Measurements from ENCODE around the gene MTIF3.

MTIF3 gene

DNA sequence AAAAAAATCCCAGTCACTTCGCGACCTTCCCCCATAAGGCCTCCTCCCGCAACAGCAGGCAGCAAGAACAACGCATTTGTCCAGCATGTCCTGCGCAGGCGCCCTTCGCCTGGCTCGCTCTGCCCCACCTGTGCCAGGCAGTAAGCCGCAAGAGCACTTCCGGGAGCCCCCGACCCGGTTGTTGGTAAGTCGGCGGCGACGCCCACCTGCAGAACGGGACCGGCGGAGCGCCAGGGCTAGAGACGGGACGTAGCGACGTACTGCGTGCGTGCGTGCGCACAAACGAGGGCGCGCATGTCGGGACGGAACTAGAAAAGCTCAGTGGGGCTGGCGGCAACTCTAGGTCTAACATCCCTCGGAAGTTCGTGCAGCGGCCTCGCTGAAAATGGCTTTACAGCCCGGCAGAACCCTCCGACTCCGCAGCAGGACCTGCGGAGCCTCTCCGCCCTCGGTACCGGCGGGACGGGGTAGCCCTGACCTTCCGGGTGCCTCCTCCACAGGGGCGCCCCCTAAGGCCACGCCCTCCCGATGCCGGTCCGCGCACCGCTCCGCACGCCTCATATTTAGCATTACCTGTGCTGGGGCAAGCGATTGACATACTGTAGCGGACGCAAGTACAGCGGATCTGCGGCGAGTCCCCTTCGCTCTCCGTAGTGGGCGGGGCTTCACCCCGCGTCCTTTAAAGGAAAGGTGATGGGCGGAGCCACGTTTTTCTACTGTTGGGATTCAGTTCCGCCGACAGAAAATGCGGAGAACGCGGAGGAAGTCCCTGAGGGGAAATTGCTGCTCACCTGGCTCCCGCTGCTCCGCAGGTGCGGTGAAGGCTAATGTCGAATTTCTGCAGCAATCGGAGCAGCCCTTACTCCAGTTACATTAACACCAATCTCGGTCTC lies at the start of gene MTIF3:
Gene MTIF3 (minus strand): TSS at position 629 of the 893 bp plus-strand sequence. CDS start 10,116 bp downstream, outside the sequence.
- peak; percentile 98 for DNase-seq

- DNase-seq = no peak
Measured at GRCh38 chr13:27497563-27498230, 47.3 kb upstream of the MTIF3 start.

- DNase-seq = no peak
Measured at GRCh38 chr13:27496536-27497273, 46.3 kb upstream of the MTIF3 start.

- DNase-seq = no peak
Measured at GRCh38 chr13:27496006-27496405, 45.6 kb upstream of the MTIF3 start.

DNA sequence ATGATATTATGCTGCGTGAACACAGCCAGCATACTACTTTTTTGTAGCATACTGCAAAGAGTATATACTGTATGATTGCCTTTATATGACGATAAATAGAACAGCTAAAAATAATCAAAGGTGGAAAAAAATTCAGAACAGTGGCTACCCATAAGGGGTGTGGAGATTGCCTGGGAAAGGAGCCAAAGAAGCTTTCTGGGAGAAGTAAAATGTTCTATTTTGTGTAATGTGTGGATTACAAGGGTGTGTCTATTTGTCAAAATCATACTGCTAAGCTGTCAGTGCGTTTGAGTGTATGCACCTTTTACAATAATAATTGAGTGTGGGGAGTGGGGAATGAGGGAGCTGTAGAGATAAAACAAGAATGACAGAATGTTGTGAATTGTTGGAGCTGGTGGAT lies 45.2 kb upstream of the MTIF3 start:
- no peak for DNase-seq

GRCh38 chr13:27493981-27494380 lies 43.6 kb upstream of the MTIF3 start:
- no peak for DNase-seq

GRCh38 chr13:27489456-27489855 lies 39.1 kb upstream of the MTIF3 start:
- no peak for DNase-seq

DNA sequence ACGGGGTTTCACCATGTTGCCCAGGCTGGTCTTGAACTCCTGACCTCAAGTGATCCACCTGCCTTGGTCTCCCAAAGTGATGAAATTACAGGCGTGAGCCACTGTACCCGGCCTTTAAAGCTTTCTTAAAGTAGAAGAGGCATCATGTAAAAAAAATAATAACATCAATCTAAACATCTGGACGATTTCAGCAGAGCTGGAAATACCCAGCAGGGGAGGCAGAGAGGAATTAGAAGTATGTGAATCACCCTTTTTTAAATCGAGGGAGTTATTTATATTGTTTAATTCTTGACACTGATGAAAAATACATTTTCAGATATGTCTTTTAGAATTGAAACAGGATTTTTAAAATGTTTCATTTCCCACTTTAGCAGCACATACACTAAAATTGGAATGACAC lies 37.4 kb upstream of the MTIF3 start:
- no peak for DNase-seq

DNA sequence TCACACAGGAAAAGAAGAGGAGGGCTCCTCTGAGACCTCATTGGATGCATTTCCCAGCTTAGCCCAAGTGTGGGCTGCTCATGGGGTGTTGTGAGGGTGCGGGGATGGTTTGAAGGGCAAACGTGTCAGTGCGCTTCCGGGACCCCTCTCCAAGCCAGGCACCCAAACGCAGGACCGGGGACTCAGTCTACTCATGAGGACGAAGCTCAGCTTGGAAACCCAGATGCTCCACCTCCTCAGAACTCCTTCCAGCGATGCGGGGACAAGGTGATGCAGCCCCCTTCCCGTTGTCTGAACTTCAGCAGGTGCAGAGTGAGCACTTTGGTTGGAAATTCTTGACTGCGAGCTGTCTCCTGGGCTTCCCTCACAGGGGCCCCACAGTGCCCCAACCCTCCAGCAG lies 33.1 kb upstream of the MTIF3 start:
- DNase-seq = no peak

DNA sequence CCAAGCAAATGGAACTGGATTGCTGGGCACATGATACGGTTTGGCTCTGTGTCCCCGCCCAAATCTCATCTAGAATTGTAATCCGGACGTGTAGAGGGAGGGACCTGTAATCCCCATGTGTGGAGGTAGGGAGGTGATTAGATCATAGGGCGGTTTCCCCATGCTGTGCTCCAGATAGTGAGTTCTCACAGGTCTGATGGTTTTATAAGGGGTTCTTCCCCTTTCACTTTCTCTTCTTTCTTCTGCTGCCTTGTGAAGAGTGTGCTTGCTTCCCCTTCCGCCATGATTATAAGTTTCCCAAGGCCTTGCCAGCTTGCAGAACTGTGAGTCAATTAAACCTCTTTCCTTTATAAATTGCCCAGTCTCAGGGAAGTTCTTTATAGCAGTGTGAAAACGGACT lies 32.6 kb upstream of the MTIF3 start:
- peak; percentile 30 for DNase-seq

DNA sequence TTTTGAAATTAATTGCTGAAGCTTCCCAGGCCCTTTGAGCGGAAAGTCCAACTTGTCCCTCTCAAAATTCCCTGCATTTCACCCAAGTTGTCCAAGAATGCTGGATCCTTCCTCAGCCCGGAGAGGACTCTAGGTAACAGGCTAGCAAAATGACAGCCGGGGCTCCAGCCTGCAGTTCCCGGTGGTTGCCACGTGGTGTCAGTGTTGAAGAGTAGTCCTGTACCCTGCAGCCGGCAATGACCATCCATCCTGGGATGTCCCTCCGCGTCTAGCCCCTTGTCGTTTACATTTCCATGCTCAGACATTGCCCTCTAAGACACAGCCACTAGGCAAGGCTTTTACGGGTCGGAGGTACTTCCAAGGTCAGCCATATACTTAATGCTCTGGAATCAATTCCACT lies 31.4 kb upstream of the MTIF3 start:
- DNase-seq = peak; percentile 17

DNA sequence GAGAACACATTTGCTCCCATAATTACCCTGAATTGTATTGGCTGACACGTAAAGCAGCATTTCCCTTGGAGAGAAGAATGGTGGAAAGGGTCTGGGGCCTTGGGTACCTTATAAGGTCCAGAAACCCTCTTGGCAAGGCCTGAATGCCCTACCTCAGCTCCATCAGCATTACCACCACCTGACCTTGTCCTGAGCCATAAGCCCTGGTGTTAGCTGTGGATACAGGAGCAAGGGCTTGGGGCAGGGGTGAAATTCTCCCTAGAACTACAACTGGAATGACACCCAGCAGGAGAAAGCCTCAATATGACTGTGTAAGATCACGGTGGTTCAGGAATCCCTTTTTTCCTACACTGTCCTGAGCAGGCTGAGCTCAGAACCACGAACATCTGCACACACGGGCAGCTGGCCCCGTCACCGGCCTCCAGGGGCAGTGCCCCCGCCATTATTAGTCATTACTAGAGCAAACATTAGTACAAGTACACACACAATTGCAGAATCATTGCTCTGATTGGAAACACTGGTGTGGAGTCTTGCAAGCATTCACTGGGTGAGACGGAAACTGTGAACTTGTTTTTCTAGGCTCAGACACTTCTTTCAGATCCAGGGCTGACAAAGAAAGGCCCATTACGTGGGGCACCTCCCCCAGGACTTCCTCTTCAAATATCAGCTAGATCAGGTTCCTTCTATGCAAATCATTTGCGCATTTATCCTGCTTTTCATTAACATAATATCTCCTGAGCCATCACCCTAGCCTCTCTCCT lies 26.8 kb upstream of the MTIF3 start:
- DNase-seq = peak; percentile 3

GRCh38 chr13:27474751-27475268 lies 24.4 kb upstream of the MTIF3 start:
- DNase-seq = no peak

- DNase-seq = no peak
Measured at GRCh38 chr13:27472941-27473340, 22.6 kb upstream of the MTIF3 start.

GRCh38 chr13:27472441-27472840 lies 22.1 kb upstream of the MTIF3 start:
- DNase-seq = no peak

GRCh38 chr13:27470075-27470820 lies 19.9 kb upstream of the MTIF3 start:
- no peak for DNase-seq

DNA sequence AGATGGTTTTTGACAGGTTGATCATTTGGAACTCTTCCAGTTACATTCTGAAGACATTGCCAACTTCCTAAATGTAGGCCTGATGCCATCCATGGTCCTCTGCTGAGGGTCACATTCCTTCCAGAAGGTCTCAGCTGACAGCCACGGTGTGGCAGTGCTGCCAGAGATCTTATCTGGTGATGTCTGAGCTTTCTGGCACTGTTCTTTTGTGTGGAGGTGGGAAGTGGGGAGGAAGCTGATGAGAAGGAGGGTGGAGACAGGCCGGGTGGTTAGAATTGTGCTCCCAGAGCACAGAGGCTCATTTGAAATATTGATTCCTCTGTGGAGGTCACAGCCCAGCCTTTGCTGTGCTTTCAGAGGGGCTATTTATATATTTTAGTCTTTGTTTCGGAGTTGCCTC lies 16.1 kb upstream of the MTIF3 start:
- DNase-seq = no peak

DNA sequence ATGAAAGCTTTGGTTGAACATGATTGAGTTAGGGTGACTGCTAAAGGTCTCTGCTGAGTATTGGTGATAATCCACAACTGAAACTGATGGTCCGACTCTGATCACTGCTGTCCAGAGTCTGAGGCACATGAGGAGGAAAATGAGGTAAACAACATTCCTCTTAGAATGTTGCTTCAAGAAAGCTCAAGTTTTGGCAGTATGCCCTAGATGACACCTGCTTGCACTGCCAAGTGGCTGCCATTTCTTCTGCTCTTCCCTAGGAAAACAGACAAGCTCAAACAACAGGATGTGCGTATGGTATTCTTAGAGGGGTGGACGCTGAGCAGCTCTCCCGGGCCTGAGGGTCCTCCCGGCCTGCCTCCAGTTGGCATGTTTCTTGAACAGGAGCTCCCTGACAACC lies 15.2 kb upstream of the MTIF3 start:
- DNase-seq = no peak

- DNase-seq = no peak
Measured at GRCh38 chr13:27463500-27463899, 13.1 kb upstream of the MTIF3 start.

- DNase-seq = no peak
Measured at GRCh38 chr13:27461940-27462584, 11.7 kb upstream of the MTIF3 start.

GRCh38 chr13:27455331-27455855 lies 5.0 kb upstream of the MTIF3 start:
- peak; percentile 9 for DNase-seq
